Measurements from ENCODE around the gene DCAF7. TPM values are rescaled to one million over a fixed set of nuclear protein-coding genes. Genes with fewer than 3 reads are reported as not detected.

Gene DCAF7
- total RNA-seq, 1 donor from 2014 or later: 93.8 TPM

GRCh38 chr17:63552211-63552610, 1.9 kb downstream of the DCAF7 start:
- Histone ChIP-seq H3K4me1 (peaks cover 66% of the 10 kb centered on the region), H3K36me3 (peaks cover 3% of the 10 kb centered on the region), H3K9me3 (no peaks in the 10 kb centered on the region), H3K27me3 (ENCODE audit: low read depth) (no peaks in the 10 kb centered on the region), H3K4me3 (peak overlapping the region; percentile 100), H3K27ac (peak overlapping the region; percentile 37)
- no peak for TF ChIP-seq CTCF (IDR thresholded peaks at IDR 0.05)
- no peak for ATAC-seq
- intact Hi-C loops (cut with DNase I): no loop called here
- DNase-seq: no peak

GRCh38 chr17:63555500-63556156, 5.4 kb downstream of the DCAF7 start:
- Histone ChIP-seq H3K4me3 (no peak overlapping the region), H3K27ac (no peak overlapping the region), H3K9me3 (no peaks in the 10 kb centered on the region), H3K27me3 (ENCODE audit: low read depth) (no peaks in the 10 kb centered on the region), H3K4me1 (peaks cover 57% of the 10 kb centered on the region), H3K36me3 (peaks cover 3% of the 10 kb centered on the region)
- DNase-seq: no peak
- TF ChIP-seq CTCF (IDR thresholded peaks at IDR 0.05): no peak
- intact Hi-C loops (cut with DNase I): no loop called here
- ATAC-seq: no peak

GRCh38 chr17:63557416-63557815, 7.1 kb downstream of the DCAF7 start:
- peaks cover 3% of the 10 kb centered on the region for H3K36me3 ChIP-seq
- H3K4me3 ChIP-seq: no peak overlapping the region
- intact Hi-C loops (cut with DNase I): no loop called here
- H3K27me3 ChIP-seq (ENCODE audit: low read depth): no peaks in the 10 kb centered on the region
- H3K9me3 ChIP-seq: no peaks in the 10 kb centered on the region
- ATAC-seq (no peak), DNase-seq (no peak)
- H3K27ac ChIP-seq: no peak overlapping the region
- H3K4me1 ChIP-seq: peaks cover 45% of the 10 kb centered on the region
- no peak for TF ChIP-seq CTCF (IDR thresholded peaks at IDR 0.05)

GRCh38 chr17:63558441-63558840, 8.2 kb downstream of the DCAF7 start:
- H3K27ac ChIP-seq: no peak overlapping the region
- DNase-seq: no peak
- TF ChIP-seq CTCF (IDR thresholded peaks at IDR 0.05): no peak
- no peak overlapping the region for H3K4me3 ChIP-seq
- ATAC-seq: no peak
- H3K27me3 ChIP-seq (ENCODE audit: low read depth): no peaks in the 10 kb centered on the region
- H3K4me1 ChIP-seq: peaks cover 42% of the 10 kb centered on the region
- no peaks in the 10 kb centered on the region for H3K9me3 ChIP-seq
- intact Hi-C loops (cut with DNase I): no loop called here
- H3K36me3 ChIP-seq: peaks cover 3% of the 10 kb centered on the region

- no peak for TF ChIP-seq CTCF (IDR thresholded peaks at IDR 0.05)
- H3K9me3 ChIP-seq: no peaks in the 10 kb centered on the region
- peaks cover 11% of the 10 kb centered on the region for H3K4me1 ChIP-seq
- H3K36me3 ChIP-seq: no peaks in the 10 kb centered on the region
- H3K27me3 ChIP-seq (ENCODE audit: low read depth): no peaks in the 10 kb centered on the region
- no peak overlapping the region for H3K27ac ChIP-seq
- no peak overlapping the region for H3K4me3 ChIP-seq
- intact Hi-C loops (cut with DNase I): no loop called here
- ATAC-seq (no peak), DNase-seq (no peak)
Observed at GRCh38 chr17:63561819-63562218, 11.5 kb downstream of the DCAF7 start.
